Measurements from ENCODE around the gene CDH23. TPM values are rescaled to one million over a fixed set of nuclear protein-coding genes. Genes with fewer than 3 reads are reported as not detected.

The CDH23 gene
- total and polyA plus RNA-seq, 2 of the 8 experiments (the other 6 are each of a cell fraction or from before 2014, with no cell fraction given) = 1.9 to 4.9 TPM

GRCh38 chr10:71737834-71738197 is 341.1 kb downstream of the CDH23 start (continued):
- no peak for TF ChIP-seq CBX8 (IDR thresholded peaks at IDR 0.05; ENCODE audit: borderline replicate concordance, low read depth, low read length)
- TF ChIP-seq JUND (IDR thresholded peaks at IDR 0.05; ENCODE audit: low read length) = no peak
- TF ChIP-seq, protein P1, sequence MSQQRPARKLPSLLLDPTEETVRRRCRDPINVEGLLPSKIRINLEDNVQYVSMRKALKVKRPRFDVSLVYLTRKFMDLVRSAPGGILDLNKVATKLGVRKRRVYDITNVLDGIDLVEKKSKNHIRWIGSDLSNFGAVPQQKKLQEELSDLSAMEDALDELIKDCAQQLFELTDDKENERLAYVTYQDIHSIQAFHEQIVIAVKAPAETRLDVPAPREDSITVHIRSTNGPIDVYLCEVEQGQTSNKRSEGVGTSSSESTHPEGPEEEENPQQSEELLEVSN (IDR thresholded peaks at IDR 0.05) = no peak
- TF ChIP-seq JUN (IDR thresholded peaks at IDR 0.05; ENCODE audit: low read depth, low read length) = no peak
